H54 (cell line): ENCODE measurements around the gene IGF2BP2.
"Not testable (repeated sequence)": the region's sequence is repeated elsewhere in the genome, so short reads cannot be mapped to it uniquely, and the experiment has no call there.

Experiments used
- DNase-seq: peaks from one replicate; pipeline ENCODE4 v3.0.0; 2011; ENCODE audit warnings: low spot score, mixed read lengths; ENCODE audit not compliant: insufficient read length
- FAIRE-seq: peaks from 3 replicates; lab custom pipeline; 2011; peaks lifted over from hg19 to GRCh38; lab: Jason Lieb, UNC
- POLR2A ChIP-seq: IDR thresholded peaks from 2 replicates; pipeline ENCODE4 v1.6.1; 2011; ENCODE audit warnings: low read depth, mild to moderate bottlenecking, low read length

IGF2BP2 gene

DNA sequence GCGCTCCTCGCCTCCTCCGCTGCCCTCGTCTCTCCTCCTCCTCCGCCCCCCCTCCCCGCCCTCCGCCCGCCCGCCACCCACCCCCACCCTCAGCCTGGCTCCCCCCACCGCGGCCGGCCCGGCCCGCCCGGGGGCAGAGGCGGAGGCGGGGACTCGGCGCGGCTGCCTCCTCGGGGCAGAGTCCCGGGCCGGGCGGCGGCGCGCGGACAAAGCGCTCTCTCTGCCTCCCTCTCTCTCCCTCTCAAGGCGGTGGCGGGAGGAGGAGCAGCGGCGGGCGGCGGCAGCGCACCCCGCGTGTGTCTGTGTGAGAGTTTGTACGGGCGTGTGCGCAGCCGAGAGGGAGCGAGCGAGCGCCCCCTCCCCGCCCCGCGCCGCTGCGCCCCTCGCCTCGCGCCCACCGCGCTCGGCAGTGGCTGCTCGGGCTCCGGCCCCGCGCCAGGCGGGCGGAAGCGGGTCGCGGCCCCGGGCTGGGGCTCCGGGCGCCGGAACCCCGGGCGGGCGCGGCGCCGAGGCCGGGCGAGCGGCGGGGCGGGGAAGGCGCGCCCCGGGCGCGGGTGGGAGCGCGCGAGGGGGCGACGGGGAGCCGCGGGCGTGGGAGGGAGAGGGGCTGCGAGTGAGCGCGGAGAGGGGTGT, at the start of gene IGF2BP2:
Gene IGF2BP2, minus strand, starts transcription at position 37 of the 633 bp plus-strand sequence. CDS start 82 bp downstream, outside the sequence.
- FAIRE-seq (no peak), DNase-seq (peak; percentile 80)
- TF ChIP-seq POLR2A, result peak; percentile 92

DNA sequence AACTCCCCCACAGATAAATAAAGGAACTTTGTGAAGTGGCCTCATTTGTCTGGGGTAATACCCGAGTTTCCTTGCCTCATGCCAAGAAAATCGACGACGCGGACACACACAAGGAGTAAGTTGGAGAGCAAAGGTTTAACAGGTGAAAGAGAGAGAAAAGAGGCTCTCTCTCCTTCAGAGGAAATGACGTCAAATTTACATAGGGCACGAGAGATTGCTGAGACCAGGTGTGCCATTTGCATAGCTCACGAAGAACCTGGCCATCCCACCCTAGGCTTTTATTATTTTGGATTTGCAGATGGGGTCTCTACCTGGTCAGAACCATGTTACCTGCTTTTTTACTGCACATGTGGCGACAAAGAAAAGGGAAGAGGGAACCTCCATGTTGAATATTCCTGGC, 49.3 kb upstream of the IGF2BP2 start:
- no peak for FAIRE-seq
- no peak for DNase-seq

DNA sequence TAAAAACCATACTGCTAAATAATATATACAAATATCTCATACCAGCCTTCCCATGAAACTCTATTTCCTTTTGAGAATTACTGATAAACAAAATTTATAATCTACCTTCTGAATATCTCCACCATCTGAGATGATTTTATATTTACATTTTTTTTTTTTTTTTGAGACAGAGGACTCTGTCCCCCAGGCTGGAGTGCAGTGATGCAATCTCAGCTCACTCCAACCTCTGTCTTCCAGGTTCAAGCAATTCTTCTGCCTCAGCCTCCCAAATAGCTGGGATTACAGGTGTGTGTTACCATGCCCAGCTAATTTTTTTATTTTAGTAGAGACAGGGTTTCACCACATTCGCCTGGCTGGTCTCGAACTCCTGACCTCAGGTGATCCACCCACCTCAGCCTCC, 42.8 kb upstream of the IGF2BP2 start:
- DNase-seq (no peak), FAIRE-seq (no peak)
- no peak for TF ChIP-seq POLR2A

More for the DNA sequence above, 49.3 kb upstream of the IGF2BP2 start:
- no peak for TF ChIP-seq POLR2A

- no peak for FAIRE-seq
- TF ChIP-seq POLR2A, result no peak
- no peak for DNase-seq
These were observed 42.2 kb upstream of the IGF2BP2 start for GRCh38 chr3:185866995-185867394.

DNA sequence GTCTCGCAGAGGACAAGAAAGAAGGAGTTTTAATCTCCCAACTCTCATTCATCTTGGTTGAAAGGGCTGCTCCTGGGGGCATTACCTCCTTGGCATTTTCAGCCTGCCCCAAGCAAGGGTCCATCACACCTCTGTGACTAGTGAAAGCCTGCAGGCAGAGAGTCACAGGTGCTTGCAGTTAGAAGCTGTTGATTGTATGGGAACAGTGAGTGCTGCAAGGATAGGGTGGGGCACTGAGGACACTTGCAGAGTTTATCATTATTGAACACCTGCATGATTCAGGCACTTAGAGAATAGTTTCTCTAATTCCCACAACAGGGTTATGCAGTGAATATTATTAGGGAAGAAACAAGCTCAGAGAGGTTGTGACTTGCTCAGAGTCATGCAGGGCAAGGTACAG, 41.7 kb upstream of the IGF2BP2 start:
- TF ChIP-seq POLR2A, result no peak
- FAIRE-seq, result no peak

DNA sequence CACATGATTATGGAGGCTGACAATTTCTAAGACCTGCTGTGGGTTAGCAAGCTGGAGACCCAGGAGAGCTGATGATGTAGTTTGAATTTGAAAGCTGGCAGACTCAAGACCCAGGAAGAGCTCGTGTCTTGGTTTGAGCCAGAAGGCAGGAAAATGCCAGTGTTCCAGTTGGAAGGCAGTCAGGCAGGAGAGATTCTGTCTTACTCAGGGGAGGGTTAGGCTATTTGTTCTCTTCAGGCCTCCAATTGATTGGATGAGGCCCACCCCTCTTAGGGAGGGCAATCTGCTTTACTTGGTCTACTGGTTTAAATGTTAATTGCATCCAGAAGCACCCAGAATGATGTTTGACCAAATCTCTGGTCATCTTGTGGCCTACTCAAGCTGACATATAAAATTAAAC, 40.4 kb upstream of the IGF2BP2 start:
- DNase-seq (no peak), FAIRE-seq (no peak)
- TF ChIP-seq POLR2A, result no peak

More for the DNA sequence above, 41.7 kb upstream of the IGF2BP2 start:
- no peak for DNase-seq

- DNase-seq, result no peak
- no peak for FAIRE-seq
- no peak for TF ChIP-seq POLR2A
These were observed 39.9 kb upstream of the IGF2BP2 start for GRCh38 chr3:185864767-185865166.

DNA sequence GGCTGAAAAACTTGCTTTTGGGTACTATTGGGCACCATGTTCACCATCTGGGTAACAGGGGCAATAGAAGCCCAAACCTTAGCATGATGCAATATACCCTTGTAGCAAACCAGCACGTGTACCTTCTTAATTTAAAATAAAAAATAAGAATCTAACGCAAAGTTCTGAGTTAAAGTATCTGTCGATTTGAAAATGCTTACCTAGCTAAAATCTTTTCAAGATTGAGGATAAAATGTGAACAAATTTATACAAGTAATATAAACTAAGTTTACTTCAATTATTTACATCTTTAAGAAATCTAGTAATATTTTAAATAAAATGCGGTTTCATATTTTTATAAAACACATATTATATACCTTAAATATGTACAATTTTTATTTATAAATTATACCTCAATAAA, 38.1 kb upstream of the IGF2BP2 start:
- DNase-seq, result no peak
- TF ChIP-seq POLR2A, result no peak
- no peak for FAIRE-seq

GRCh38 chr3:185859294-185859972, 34.6 kb upstream of the IGF2BP2 start:
- FAIRE-seq (no peak), DNase-seq (no peak)
- TF ChIP-seq POLR2A, result no peak

GRCh38 chr3:185858502-185859225, 33.8 kb upstream of the IGF2BP2 start:
- no peak for TF ChIP-seq POLR2A
- FAIRE-seq (no peak), DNase-seq (no peak)

- DNase-seq (no peak), FAIRE-seq (no peak)
- TF ChIP-seq POLR2A, result no peak
These were observed 32.4 kb upstream of the IGF2BP2 start for GRCh38 chr3:185857208-185857607.

DNA sequence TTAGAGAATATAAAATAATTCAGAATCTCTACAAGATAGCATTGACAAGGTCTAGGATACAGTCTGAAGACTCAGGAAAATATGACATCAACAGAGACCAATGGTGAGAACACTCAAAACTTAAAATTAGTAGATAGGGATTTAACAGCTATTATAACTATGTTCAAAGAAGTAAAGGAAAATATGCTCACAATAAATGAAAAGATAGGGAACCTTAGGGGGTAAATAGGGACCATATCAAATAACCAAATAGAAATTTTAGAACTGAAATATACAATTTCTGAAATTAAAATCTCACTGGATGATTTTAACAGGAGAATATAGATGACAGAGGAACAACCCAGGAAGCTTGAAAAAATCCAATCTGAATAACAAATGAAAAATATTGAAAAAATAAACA, 31.8 kb upstream of the IGF2BP2 start:
- TF ChIP-seq POLR2A, result no peak
- FAIRE-seq, result no peak
- no peak for DNase-seq

DNA sequence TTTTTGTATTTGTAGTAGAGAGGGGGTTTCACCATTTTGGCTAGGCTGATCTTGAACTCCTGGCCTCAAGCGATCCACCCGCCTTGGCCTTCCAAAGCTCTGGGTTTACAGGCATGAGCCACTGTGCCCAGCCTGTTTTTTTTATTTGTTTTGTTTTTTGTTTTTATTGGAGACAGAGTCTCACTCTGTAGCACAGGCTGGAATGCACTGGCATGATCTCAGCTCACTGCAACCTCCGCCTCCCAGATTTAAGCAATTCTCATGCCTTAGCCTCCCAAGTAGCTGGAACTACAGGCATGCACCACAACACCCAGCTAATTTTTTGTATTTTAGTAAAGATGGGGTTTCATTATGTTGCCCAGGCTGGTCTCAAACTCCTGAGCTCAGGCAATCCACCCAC, 28.9 kb upstream of the IGF2BP2 start:
- DNase-seq, FAIRE-seq: not testable (repeated sequence)

DNA sequence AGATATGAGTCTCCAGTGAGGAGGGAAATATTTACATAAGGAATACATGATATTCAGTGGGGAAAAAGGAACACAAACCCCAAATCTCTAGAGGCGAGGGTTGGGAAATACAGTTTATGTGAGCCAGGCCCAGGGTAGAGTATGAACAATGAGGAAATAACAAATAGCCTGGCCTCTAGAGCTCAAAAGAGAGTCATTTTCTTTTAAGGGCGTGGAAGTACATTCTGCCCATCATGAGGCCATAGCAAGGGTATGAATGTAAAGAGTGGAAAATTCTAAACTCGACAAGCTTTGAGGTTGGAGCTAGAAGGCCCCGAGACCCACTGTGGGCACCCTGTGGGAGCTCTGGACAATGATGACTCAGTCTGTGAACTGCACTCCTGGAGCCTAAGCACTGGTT, 27.8 kb upstream of the IGF2BP2 start:
- no peak for DNase-seq
- FAIRE-seq, result peak; percentile 55
- no peak for TF ChIP-seq POLR2A
